IPS-11a (cell line): Measurements from ENCODE around the gene DUSP11.
"Not testable (repeated sequence)": the region's sequence is repeated elsewhere in the genome, so short reads cannot be mapped to it uniquely, and the experiment has no call there.

Source experiments
- H3K4me3 ChIP-seq: one replicate; pipeline ENCODE4 v1.5.1; 2013; ENCODE audit warnings: low read depth, low read length, control low read depth

DUSP11 gene

GRCh38 chr2:73776381-73776780, 3.5 kb downstream of the DUSP11 start:
- no peak overlapping the region for H3K4me3 ChIP-seq

- no peak overlapping the region for H3K4me3 ChIP-seq
These were observed 7.1 kb downstream of the DUSP11 start for GRCh38 chr2:73772819-73773218.

DNA sequence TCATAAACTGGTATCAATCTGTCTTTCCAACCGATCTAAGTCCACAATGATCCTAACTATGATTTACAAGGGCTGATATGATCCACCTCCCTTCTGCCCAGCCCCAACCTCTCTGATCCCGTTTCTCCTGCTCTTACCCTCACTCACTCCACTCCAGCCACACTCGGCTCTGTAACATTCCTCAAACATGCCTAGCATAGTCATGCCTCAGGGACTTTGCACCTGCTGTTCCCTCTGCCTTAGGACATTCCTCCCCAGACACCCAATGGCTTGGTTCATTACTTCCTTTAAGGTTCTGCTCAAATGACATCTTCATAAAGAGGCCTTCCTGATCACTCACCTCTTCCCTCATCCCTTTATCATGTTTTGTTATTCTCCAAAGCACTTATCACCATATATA, 9.2 kb downstream of the DUSP11 start:
- H3K4me3 ChIP-seq, result no peak overlapping the region

- no peak overlapping the region for H3K4me3 ChIP-seq
These were observed 12.9 kb downstream of the DUSP11 start for GRCh38 chr2:73766994-73767393.

DNA sequence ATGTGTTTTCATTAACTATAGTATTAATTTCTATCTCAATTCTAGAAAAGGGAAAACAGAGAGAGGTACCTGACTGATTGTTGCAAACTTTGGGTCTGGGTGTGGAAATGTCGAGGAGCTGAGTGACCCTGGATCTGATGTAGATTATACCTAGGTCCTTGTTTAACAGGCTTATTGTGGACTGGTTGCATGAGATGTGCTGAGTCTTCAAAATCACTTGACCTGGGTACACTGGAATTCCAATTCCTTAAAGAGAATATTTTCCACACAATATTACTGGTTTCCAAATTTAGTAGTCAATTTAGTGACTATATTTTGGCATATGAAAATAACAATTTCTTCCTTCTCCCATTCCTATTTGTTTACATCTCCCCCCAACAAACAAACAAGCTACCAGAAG, 13.6 kb downstream of the DUSP11 start:
- H3K4me3 ChIP-seq, result no peak overlapping the region

DNA sequence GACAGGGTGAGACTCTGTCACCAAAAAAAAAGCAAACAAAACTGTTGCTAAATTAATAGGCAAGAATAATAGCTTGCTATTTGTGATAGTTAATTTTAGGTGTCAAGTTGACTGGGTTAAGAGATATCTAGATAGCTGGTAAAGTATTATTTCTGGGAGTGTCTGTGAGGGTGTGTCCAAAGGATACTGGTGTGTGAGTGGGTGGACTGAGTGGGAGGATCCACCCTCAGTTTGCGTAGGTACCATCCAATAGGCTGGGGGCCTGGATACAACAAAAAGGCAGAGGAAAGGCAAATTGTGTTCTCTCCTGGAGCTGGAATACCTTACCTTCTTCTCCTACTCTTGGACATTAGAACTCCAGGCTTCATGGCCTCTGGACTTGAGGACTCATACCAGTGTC, 15.0 kb downstream of the DUSP11 start:
- H3K4me3 ChIP-seq, result no peak overlapping the region

- H3K4me3 ChIP-seq, result no peak overlapping the region
These were observed 17.3 kb downstream of the DUSP11 start for GRCh38 chr2:73762571-73762970.

DNA sequence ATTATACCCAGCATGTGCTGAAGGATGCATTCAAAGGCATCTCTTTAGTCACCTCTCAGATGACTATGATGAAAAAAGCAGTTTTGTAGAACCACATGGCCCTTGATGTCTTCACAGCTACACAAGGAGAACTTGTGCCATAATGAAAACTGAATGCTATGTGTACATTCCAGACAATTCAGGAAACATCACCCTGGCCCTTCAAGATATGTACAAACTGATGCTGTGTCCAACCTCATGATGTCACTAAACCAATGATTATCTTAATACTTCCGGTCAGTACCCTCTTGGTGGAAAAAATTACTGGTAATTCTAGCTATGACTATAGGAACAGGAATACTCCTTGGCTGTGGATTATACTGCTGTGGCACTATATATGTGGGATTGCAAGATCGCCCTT, 20.0 kb downstream of the DUSP11 start:
- H3K4me3 ChIP-seq, result no peak overlapping the region

GRCh38 chr2:73759285-73759764, 20.6 kb downstream of the DUSP11 start:
- no peak overlapping the region for H3K4me3 ChIP-seq

GRCh38 chr2:73754332-73754731, 25.6 kb downstream of the DUSP11 start:
- not testable (repeated sequence) for H3K4me3 ChIP-seq

DNA sequence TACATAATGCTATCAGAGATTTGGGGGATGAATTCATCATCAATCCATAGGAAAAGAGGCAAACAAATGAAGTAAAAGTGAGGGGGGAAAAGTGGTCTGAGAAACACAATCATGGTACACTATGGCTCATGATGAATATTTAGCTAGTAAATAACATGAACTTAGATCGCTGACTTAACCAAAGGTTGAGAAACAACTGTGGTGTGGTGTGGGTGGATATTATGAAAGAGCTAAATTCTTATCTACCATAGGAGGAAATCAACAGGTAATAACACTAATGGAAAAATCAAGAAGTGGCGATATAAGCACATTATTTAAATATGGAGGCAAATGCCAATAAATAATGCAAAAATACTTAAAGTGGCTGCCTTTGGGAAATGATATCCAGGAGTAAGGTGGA, 30.6 kb downstream of the DUSP11 start:
- H3K4me3 ChIP-seq, result no peak overlapping the region

- H3K4me3 ChIP-seq, result no peak overlapping the region
These were observed 33.1 kb downstream of the DUSP11 start for GRCh38 chr2:73746877-73747208.

DNA sequence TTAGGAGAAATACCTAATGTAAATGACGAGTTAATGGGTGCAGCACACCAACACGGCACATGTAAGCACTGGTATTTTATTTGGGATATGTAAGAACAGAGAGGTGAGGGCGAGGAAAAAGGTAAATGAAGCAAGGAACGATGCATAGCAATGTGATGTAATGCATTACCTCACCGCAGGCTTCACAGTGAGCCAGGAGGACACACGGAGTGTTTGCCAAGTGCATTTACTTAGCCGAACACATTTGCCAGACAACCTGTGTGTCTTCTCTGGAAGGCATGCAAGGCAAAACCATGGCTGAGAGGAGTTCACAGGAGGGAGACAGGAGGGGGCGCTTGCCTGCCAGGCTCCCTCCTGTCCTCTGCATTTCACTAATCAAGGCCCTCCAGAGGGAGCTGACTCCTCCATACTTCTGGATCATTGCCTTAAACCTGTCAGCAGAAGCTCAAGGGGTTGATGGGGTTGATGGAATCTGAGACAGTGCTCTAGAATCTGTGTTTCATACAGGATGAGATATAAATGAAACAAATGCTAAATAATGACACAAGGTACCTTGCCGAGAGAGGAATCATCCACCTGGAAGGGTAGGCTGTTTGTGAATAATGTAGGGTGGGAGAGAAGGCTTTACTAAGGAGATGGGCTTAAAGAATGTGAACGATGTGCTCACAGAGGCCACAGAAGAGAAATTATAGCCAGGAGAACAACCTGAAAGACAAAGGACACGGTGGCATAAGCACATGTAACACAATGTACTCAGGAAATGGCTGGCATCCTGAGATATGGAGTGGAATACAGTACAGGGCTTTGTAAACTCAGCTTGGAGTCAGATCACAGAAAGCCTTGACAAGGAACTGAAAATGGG, 33.7 kb downstream of the DUSP11 start:
- H3K4me3 ChIP-seq, result no peak overlapping the region

DNA sequence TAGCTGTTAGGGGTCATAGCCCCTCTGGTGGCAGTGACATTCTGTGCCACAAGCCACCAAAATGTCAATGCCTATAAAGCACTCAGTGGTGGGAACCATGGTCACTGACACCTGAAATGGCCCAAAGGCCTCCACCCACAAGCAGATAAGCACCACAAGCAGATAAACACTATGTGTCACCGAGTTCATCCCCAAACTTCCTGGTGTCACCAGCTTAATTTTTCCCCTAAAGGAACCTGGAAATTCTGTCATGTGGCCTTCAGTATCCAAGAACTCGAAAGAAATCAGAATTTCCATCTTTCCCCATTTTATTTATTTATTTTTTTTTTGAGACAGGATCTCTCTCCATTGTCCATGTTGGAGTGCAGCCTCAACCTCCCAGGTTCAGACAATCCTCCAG, 39.1 kb downstream of the DUSP11 start:
- H3K4me3 ChIP-seq, result no peak overlapping the region

GRCh38 chr2:73739101-73739500, 40.8 kb downstream of the DUSP11 start:
- no peak overlapping the region for H3K4me3 ChIP-seq

GRCh38 chr2:73736855-73737779, 42.8 kb downstream of the DUSP11 start, which contains the start of gene TPRKB:
Gene TPRKB, minus strand, starts transcription at chr2:73737345. Its CDS starts 2,776 bp downstream, at chr2:73734569.
- peak within 1 kb of the TSS; percentile 92 for H3K4me3 ChIP-seq

GRCh38 chr2:73736378-73736777, 43.5 kb downstream of the DUSP11 start:
- H3K4me3 ChIP-seq, result peak overlapping the region; percentile 92

GRCh38 chr2:73730810-73731209, 49.1 kb downstream of the DUSP11 start:
- H3K4me3 ChIP-seq, result no peak overlapping the region

- no peak overlapping the region for H3K4me3 ChIP-seq
These were observed 51.2 kb downstream of the DUSP11 start for GRCh38 chr2:73728711-73729110.

GRCh38 chr2:73728043-73728442, 51.9 kb downstream of the DUSP11 start:
- H3K4me3 ChIP-seq, result no peak overlapping the region

- H3K4me3 ChIP-seq, result not testable (repeated sequence)
These were observed 53.2 kb downstream of the DUSP11 start for GRCh38 chr2:73726657-73727056.
